Measurements from ENCODE around the gene DCANP1. TPM values are rescaled to one million over a fixed set of nuclear protein-coding genes. Genes with fewer than 3 reads are reported as not detected.

Gene DCANP1
- total and polyA plus RNA-seq, 9 of the 15 experiments (the other 6 are each of a cell fraction or from before 2014, with no cell fraction given) = not detected

- no peak; the same call in 1 of the 2 replicates for TF ChIP-seq CREB3L1 (IDR thresholded peaks at IDR 0.05; ENCODE audit: borderline replicate concordance, low read depth)
- TF ChIP-seq E2F3 (CRISPR knock-in tag; IDR thresholded peaks at IDR 0.05) = no peak
- no peak for TF ChIP-seq ZSCAN32 (CRISPR knock-in tag; IDR thresholded peaks at IDR 0.05)
- no peak for TF ChIP-seq ZNF277 (CRISPR knock-in tag; IDR thresholded peaks at IDR 0.05; ENCODE audit: borderline replicate concordance)
- TF ChIP-seq, protein P1, sequence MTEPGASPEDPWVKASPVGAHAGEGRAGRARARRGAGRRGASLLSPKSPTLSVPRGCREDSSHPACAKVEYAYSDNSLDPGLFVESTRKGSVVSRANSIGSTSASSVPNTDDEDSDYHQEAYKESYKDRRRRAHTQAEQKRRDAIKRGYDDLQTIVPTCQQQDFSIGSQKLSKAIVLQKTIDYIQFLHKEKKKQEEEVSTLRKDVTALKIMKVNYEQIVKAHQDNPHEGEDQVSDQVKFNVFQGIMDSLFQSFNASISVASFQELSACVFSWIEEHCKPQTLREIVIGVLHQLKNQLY (CRISPR knock-in tag; conservative IDR thresholded peaks at IDR 0.05) = no peak
- TF ChIP-seq KLF13 (tag; IDR thresholded peaks at IDR 0.05; ENCODE audit: borderline replicate concordance, low read depth) = no peak
- TF ChIP-seq HNRNPLL (IDR thresholded peaks at IDR 0.05; ENCODE audit: low read depth, low read length, poor library complexity, severe bottlenecking) = no peak
- TF ChIP-seq KLF1 (tag; IDR thresholded peaks at IDR 0.05) = no peak
- TF ChIP-seq CBX3 (IDR thresholded peaks at IDR 0.05; ENCODE audit: borderline replicate concordance in 1 of 2, low read length in 2 of 2) = 0 out of 3 replicates have a peak, but pooled peaks of 1 of the 2 experiments have one; percentile 13
- TF ChIP-seq MAFF (IDR thresholded peaks at IDR 0.05; ENCODE audit: low read length) = no peak
- no peak for TF ChIP-seq CC2D1A (IDR thresholded peaks at IDR 0.05)
- no peak for TF ChIP-seq RAD51 (IDR thresholded peaks at IDR 0.05; ENCODE audit: borderline replicate concordance, low read depth)
- TF ChIP-seq, protein P2, sequence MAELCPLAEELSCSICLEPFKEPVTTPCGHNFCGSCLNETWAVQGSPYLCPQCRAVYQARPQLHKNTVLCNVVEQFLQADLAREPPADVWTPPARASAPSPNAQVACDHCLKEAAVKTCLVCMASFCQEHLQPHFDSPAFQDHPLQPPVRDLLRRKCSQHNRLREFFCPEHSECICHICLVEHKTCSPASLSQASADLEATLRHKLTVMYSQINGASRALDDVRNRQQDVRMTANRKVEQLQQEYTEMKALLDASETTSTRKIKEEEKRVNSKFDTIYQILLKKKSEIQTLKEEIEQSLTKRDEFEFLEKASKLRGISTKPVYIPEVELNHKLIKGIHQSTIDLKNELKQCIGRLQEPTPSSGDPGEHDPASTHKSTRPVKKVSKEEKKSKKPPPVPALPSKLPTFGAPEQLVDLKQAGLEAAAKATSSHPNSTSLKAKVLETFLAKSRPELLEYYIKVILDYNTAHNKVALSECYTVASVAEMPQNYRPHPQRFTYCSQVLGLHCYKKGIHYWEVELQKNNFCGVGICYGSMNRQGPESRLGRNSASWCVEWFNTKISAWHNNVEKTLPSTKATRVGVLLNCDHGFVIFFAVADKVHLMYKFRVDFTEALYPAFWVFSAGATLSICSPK (IDR thresholded peaks at IDR 0.05; ENCODE audit: borderline replicate concordance) = no peak
- TF ChIP-seq E2F8 (IDR thresholded peaks at IDR 0.05; ENCODE audit: low read depth, partially characterized antibody) = no peak
Measured at GRCh38 chr5:135457424-135458071, 10.4 kb upstream of the DCANP1 start (continued).
